ENCODE measurements around the gene CCDC28A. TPM values are rescaled to one million over a fixed set of nuclear protein-coding genes. Genes with fewer than 3 reads are reported as not detected.
A peak's percentile ranks its signal among the peaks of the same experiment; 100 is the strongest.

The CCDC28A gene
- total RNA-seq, 1 experiment from 2014 or later = 12.0 TPM

DNA sequence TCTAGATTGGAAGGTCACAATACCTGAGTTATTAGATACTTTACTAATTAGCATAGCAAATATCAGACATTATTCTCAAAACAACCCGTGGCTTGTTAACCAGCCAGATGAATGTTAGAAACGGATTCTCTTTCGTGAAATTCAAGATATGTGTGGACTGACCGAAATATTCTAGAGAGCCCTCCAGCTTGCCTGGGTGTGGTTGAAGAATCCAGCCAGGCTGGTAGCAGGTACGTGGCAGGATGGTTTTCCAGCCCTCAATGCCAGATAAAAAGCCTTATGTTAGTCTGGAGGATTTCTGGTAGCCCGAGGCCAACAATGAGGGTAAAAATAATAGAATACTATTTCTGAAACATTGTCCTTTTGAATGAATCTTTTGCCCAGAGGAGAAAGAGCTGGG, 41.7 kb downstream of the CCDC28A start:
- H2AFZ ChIP-seq (ENCODE audit: low read depth, low read length, poor library complexity, severe bottlenecking) = peak overlapping the region; percentile 95
- ATAC-seq (no peak), DNase-seq (ENCODE audit: low read depth, low spot score) (no peak)
- H3K36me3 ChIP-seq (ENCODE audit: control insufficient read depth in 1 of 2, insufficient read depth in 2 of 2, low read length in 2 of 2) = no peaks in the 10 kb centered on the region
- peaks cover 28 to 41% of the 10 kb centered on the region in 2 experiments for H3K4me1 ChIP-seq (ENCODE audit: control insufficient read depth in 1 of 2, insufficient read depth in 2 of 2, low read length in 2 of 2)
- ChIA-PET CTCF (interaction anchor here (3.8 kb wide), 1 partner anchor 549 kb away, joined by 35 read pairs; no protein-coding TSS in a partner anchor), RAD21 (ENCODE audit: low non-redundant PET in 1 of 2, low total read pairs in 2 of 2, uncharacterized antibody in 2 of 2, unreplicated experiment in 2 of 2) (interaction anchor here in 1 of 2 experiments (1.1 kb wide), 1 partner anchor 549 kb away, joined by 3 read pairs; no protein-coding TSS in a partner anchor), POLR2A (no interaction called here)
- no peak overlapping the region for H3K27ac ChIP-seq (ENCODE audit: low read depth, low read length)
- no peaks in the 10 kb centered on the region for H3K9me2 ChIP-seq (ENCODE audit: insufficient read depth)
- H3K4me2 ChIP-seq (ENCODE audit: low read length) = no peak overlapping the region
- H3K9ac ChIP-seq (ENCODE audit: low read length) = no peak overlapping the region
- no peaks in the 10 kb centered on the region for H3K79me2 ChIP-seq (ENCODE audit: insufficient read depth, low read length)
- no peak overlapping the region for H3K4me3 ChIP-seq (replicated peaks in 1 of 2; ENCODE audit: low read depth in 1 of 2, low read length in 2 of 2)
- intact Hi-C loops (cut with micrococcal nuclease) = loop anchor here (5.0 kb wide), 1 partner anchor 402 kb away; no protein-coding TSS in a partner anchor
- BruUV-seq (replicated peaks) = no TSS peak
- no peaks in the 10 kb centered on the region for H3K27me3 ChIP-seq (ENCODE audit: insufficient read depth, low read length)
- no peaks in the 10 kb centered on the region for H4K20me1 ChIP-seq (ENCODE audit: insufficient read depth)
- TF ChIP-seq FOSL1 (IDR thresholded peaks at IDR 0.05; ENCODE audit: low read depth) = no peak
- TF ChIP-seq EZH2phosphoT487 (IDR thresholded peaks at IDR 0.05; ENCODE audit: borderline replicate concordance) = no peak
- no peak for TF ChIP-seq POLR2AphosphoS5 (IDR thresholded peaks at IDR 0.05; ENCODE audit: low read depth, low read length)
- TF ChIP-seq EZH2 (IDR thresholded peaks at IDR 0.05) = no peak
- TF ChIP-seq TCF7L2 (IDR thresholded peaks at IDR 0.05; ENCODE audit: borderline replicate concordance, extremely low read depth, insufficient read depth, insufficient read length) = no peak
- no peak for TF ChIP-seq EGR1 (IDR thresholded peaks at IDR 0.05; ENCODE audit: low read depth)
- TF ChIP-seq CEBPB (IDR thresholded peaks at IDR 0.05; ENCODE audit: low read depth) = no peak
- TF ChIP-seq, protein P1, sequence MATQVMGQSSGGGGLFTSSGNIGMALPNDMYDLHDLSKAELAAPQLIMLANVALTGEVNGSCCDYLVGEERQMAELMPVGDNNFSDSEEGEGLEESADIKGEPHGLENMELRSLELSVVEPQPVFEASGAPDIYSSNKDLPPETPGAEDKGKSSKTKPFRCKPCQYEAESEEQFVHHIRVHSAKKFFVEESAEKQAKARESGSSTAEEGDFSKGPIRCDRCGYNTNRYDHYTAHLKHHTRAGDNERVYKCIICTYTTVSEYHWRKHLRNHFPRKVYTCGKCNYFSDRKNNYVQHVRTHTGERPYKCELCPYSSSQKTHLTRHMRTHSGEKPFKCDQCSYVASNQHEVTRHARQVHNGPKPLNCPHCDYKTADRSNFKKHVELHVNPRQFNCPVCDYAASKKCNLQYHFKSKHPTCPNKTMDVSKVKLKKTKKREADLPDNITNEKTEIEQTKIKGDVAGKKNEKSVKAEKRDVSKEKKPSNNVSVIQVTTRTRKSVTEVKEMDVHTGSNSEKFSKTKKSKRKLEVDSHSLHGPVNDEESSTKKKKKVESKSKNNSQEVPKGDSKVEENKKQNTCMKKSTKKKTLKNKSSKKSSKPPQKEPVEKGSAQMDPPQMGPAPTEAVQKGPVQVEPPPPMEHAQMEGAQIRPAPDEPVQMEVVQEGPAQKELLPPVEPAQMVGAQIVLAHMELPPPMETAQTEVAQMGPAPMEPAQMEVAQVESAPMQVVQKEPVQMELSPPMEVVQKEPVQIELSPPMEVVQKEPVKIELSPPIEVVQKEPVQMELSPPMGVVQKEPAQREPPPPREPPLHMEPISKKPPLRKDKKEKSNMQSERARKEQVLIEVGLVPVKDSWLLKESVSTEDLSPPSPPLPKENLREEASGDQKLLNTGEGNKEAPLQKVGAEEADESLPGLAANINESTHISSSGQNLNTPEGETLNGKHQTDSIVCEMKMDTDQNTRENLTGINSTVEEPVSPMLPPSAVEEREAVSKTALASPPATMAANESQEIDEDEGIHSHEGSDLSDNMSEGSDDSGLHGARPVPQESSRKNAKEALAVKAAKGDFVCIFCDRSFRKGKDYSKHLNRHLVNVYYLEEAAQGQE (IDR thresholded peaks at IDR 0.05; ENCODE audit: low read depth) = no peak
- TF ChIP-seq, protein P2, sequence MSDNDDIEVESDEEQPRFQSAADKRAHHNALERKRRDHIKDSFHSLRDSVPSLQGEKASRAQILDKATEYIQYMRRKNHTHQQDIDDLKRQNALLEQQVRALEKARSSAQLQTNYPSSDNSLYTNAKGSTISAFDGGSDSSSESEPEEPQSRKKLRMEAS (IDR thresholded peaks at IDR 0.05) = no peak
- no peak for TF ChIP-seq SIN3A (IDR thresholded peaks at IDR 0.05; ENCODE audit: low read depth)
- TF ChIP-seq ZFX (IDR thresholded peaks at IDR 0.05) = no peak
- H3K9me3 ChIP-seq (ENCODE audit: control insufficient read depth in 1 of 2, insufficient read depth in 1 of 2, low read depth in 1 of 2, low read length in 2 of 2) = no peaks in the 10 kb centered on the region

All from HCT116 (cell line).